Epidermal melanocyte (primary cell): ENCODE measurements around the gene GSX1.

Source experiments
- DNase-seq: peaks from one replicate; pipeline ENCODE4 v3.0.0; 2011; ENCODE audit warnings: low spot score; ENCODE audit not compliant: insufficient read length

The GSX1 gene

GRCh38 chr13:27830010-27830409 is 37.7 kb downstream of the GSX1 start:
- no peak for DNase-seq

GRCh38 chr13:27833206-27833605 is 40.9 kb downstream of the GSX1 start:
- DNase-seq, result no peak

GRCh38 chr13:27834095-27834494 is 41.8 kb downstream of the GSX1 start:
- no peak for DNase-seq

- DNase-seq, result no peak
These were observed 43.5 kb downstream of the GSX1 start for GRCh38 chr13:27835799-27836198.

- DNase-seq, result no peak
These were observed 47.7 kb downstream of the GSX1 start for GRCh38 chr13:27839809-27840467.

- DNase-seq, result no peak
These were observed 50.3 kb downstream of the GSX1 start for GRCh38 chr13:27842571-27842970.
